Epithelial cell of esophagus (primary cell): Measurements from ENCODE around the gene TAS2R8.

ENCODE experiments used
- DNase-seq: peaks from one replicate; pipeline ENCODE4 v3.0.0; 2010; ENCODE audit warnings: low read depth
- H3K4me3 ChIP-seq: 2 replicates; pipeline ENCODE4 v1.5.1; 2011; ENCODE audit warnings: mild to moderate bottlenecking, low read length, control low read depth
- CTCF ChIP-seq: IDR thresholded peaks from 2 replicates; pipeline ENCODE4 v1.5.1; 2011; ENCODE audit warnings: low read depth, mild to moderate bottlenecking, low read length, control low read depth, inconsistent platforms; ENCODE audit not compliant: insufficient read depth; ENCODE audit errors: missing control alignments

The TAS2R8 gene

DNA sequence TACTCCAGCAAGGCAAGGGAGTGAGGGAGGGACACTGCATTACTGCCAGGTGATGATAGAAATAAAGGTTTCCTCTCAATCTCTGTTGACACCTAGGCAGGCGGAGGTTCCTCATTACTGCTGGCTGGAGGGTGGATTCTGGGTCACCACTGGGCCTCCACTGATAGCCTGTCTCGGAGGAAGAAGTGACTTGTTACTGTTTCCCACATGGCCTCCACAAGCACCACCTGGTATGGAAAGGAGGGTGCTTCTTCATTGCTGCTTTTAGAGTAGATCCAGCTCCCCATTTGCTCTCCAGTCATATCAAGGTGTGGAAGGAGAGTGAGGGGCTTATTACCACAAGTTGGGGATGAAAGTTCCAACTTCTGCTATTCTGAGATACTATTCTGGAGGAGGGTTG lies 35.8 kb upstream of the TAS2R8 start:
- TF ChIP-seq CTCF: no peak
- no peak overlapping the region for H3K4me3 ChIP-seq
- DNase-seq: no peak

DNA sequence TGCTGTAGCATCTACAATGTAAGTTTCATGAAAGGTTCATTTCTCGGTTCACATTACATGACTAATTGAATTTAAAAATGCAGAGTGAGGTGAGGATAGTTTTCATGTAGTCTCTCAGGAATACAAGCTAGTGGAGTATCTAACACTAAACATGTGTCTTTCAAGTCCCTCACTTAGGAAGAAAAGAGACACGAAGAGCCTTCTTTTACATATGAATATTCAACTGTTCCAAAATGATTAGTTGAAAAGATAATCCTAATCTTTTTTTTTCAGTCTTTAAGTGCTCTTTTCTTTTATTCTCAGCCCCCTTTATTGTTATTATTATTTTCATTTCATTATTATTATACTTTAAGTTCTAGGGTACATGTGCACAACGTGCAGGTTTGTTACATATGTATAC lies 31.4 kb upstream of the TAS2R8 start:
- no peak for TF ChIP-seq CTCF
- DNase-seq: no peak
- no peak overlapping the region for H3K4me3 ChIP-seq

- no peak overlapping the region for H3K4me3 ChIP-seq
- DNase-seq: no peak
- TF ChIP-seq CTCF: no peak
Observed at GRCh38 chr12:10829994-10830393, 22.9 kb upstream of the TAS2R8 start.

DNA sequence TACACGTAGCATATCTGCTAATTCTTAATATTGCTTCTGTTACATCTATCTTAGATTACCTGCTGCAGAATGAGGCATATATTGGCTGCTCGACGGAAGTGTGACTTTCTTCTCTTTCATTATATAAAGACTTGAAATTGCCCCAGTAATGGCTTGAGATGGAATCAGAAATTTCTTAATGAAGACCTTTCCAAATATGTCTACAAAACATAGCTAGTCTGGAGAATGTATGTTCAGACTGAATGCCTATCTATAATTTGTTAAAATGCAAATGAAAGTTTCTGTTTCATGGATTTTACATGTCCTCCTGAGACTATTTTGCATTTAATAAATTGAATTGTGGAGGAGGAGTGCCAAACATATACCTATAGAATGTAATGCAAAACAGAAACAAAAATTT lies 19.2 kb upstream of the TAS2R8 start, which contains the start of gene TAS2R10:
Gene TAS2R10, minus strand, starts transcription at position 101 of the 400 bp plus-strand sequence. Its CDS starts 89 bp downstream, at position 12.
- no peak for DNase-seq
- no peak within 1 kb of the TSS for H3K4me3 ChIP-seq
- TF ChIP-seq CTCF: no peak

DNA sequence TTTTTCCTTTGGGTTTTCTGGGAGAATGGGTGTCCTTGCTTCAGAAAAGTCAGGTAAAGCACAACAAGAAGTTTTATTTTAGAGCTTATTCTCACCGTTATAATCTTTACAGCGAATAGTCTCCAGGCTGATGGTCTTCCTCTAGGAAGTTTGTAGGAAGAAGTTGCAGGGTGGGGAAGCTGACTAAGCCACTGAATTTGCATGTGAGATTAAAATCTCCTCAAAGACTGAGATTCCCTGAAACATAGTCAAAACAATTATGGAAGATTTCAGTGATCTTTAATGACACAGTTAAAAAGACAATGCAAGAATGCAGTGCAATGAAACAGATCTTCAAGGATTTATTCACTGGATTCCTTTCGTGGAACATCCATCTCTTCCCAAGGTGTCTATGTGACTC lies 17.9 kb upstream of the TAS2R8 start:
- DNase-seq: no peak
- TF ChIP-seq CTCF: no peak
- H3K4me3 ChIP-seq: no peak overlapping the region

- H3K4me3 ChIP-seq: no peak overlapping the region
- no peak for TF ChIP-seq CTCF
- DNase-seq: no peak
Observed at GRCh38 chr12:10811883-10812536, 4.9 kb upstream of the TAS2R8 start.

DNA sequence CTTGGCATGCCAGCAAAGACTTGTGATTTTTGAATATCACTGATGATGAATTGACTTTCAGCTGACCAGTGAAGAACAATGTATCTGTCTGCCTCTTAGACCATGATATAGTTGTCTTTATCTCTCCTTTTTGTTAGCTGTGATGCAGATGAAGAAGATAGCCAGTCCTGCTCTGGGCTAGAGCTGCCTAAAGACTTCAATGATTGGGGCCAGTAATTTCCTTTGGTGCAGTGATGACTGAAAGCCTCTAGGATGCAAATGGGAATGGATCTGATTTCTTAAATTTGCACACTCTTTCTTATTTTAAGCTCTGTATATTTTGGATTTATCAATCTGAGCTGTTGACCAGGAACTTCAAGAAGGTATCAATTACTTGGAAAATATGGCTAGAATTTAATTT lies 3.0 kb upstream of the TAS2R8 start, which contains the start of gene TAS2R9:
Gene TAS2R9, minus strand, starts transcription at position 101 of the 400 bp plus-strand sequence. Its CDS starts 93 bp downstream, at position 8.
- H3K4me3 ChIP-seq: no peak within 1 kb of the TSS
- TF ChIP-seq CTCF: no peak
- DNase-seq: no peak
